H9 (cell line): ENCODE data around the gene SLC7A1. TPM values are rescaled to one million over a fixed set of nuclear protein-coding genes. Genes with fewer than 3 reads are reported as not detected.

Source experiments
- DNase-seq: peaks from one replicate; pipeline ENCODE4 v3.0.0-alpha.2; 2017
- H2AFZ ChIP-seq: one replicate; pipeline ENCODE4 v1.6.1; 2013; ENCODE audit warnings: mild to moderate bottlenecking, low read length, control low read depth, moderate library complexity
- H2AK5ac ChIP-seq: 2 replicates; pipeline ENCODE4 v1.6.1; 2013; ENCODE audit warnings: low read length, control low read depth, mixed read lengths; ENCODE audit not compliant: insufficient read length
- H2BK120ac ChIP-seq: one replicate; pipeline ENCODE4 v1.6.1; 2013; ENCODE audit warnings: low read depth, mild to moderate bottlenecking, low read length, control low read depth, inconsistent platforms; ENCODE audit not compliant: poor library complexity, severe bottlenecking
- H2BK12ac ChIP-seq: 2 replicates; pipeline ENCODE4 v1.6.1; 2013; ENCODE audit warnings: low read length, control low read depth, mixed read lengths, low read depth; ENCODE audit not compliant: insufficient read length
- H2BK15ac ChIP-seq: 2 replicates; pipeline ENCODE4 v1.6.1; 2013; ENCODE audit warnings: low read depth, low read length, control low read depth
- H2BK20ac ChIP-seq: one replicate; pipeline ENCODE4 v1.6.1; 2013; ENCODE audit warnings: low read depth, mild to moderate bottlenecking, low read length, control low read depth, inconsistent platforms; ENCODE audit not compliant: poor library complexity, severe bottlenecking
- H2BK5ac ChIP-seq: 2 replicates; pipeline ENCODE4 v1.6.1; 2013; ENCODE audit warnings: low read length, control low read depth, mixed read lengths; ENCODE audit not compliant: insufficient read length
- H3K14ac ChIP-seq: 2 replicates; pipeline ENCODE4 v1.6.1; 2013; ENCODE audit warnings: low read length, control low read depth; ENCODE audit not compliant: insufficient read depth
- H3K18ac ChIP-seq: 2 replicates; pipeline ENCODE4 v1.6.1; 2013; ENCODE audit warnings: low read depth, mild to moderate bottlenecking, mixed read lengths, low read length, control low read depth; ENCODE audit not compliant: insufficient read length
- H3K23ac ChIP-seq: 2 replicates; pipeline ENCODE4 v1.6.1; 2013; ENCODE audit warnings: low read length, control low read depth, mixed read lengths, low read depth; ENCODE audit not compliant: insufficient read length
- H3K23me2 ChIP-seq: 2 replicates; pipeline ENCODE4 v1.6.1; 2013; ENCODE audit warnings: low read depth, mild to moderate bottlenecking, mixed read lengths, low read length, control low read depth; ENCODE audit not compliant: insufficient read length, poor library complexity, severe bottlenecking
- H3K27ac ChIP-seq: 2 replicates; pipeline ENCODE4 v1.5.1; 2013; ENCODE audit warnings: low read length, control low read depth, mixed read lengths, low read depth; ENCODE audit not compliant: insufficient read length
- H3K27me3 ChIP-seq: 2 replicates; pipeline ENCODE4 v1.6.1; 2013; ENCODE audit warnings: low read length, control low read depth, inconsistent platforms; ENCODE audit not compliant: insufficient read depth
- H3K4ac ChIP-seq: 2 replicates; pipeline ENCODE4 v1.6.1; 2013; ENCODE audit warnings: low read depth, mild to moderate bottlenecking, control low read depth, inconsistent platforms, low read length, moderate library complexity
- H3K4me1 ChIP-seq: 2 replicates; pipeline ENCODE4 v1.6.1; 2013; ENCODE audit warnings: low read length, control low read depth, inconsistent platforms; ENCODE audit not compliant: insufficient read depth
- H3K4me2 ChIP-seq: 2 replicates; pipeline ENCODE4 v1.6.1; 2013; ENCODE audit warnings: low read length, control low read depth, mixed read lengths; ENCODE audit not compliant: insufficient read length, insufficient read depth
- H3K56ac ChIP-seq: 2 replicates; pipeline ENCODE4 v1.6.1; 2013; ENCODE audit warnings: low read depth, mild to moderate bottlenecking, mixed read lengths, low read length, control low read depth; ENCODE audit not compliant: insufficient read length
- H3K79me1 ChIP-seq: 2 replicates; pipeline ENCODE4 v1.6.1; 2013; ENCODE audit warnings: low read depth, mild to moderate bottlenecking, moderate library complexity, low read length, control low read depth, inconsistent platforms; ENCODE audit not compliant: insufficient read depth, poor library complexity, severe bottlenecking
- H3K79me2 ChIP-seq: 2 replicates; pipeline ENCODE4 v1.6.1; 2013; ENCODE audit warnings: low read length, control low read depth, inconsistent platforms; ENCODE audit not compliant: insufficient read depth
- H3K9ac ChIP-seq: 2 replicates; pipeline ENCODE4 v1.6.1; 2013; ENCODE audit warnings: low read length, control low read depth, mixed read lengths; ENCODE audit not compliant: insufficient read length; ENCODE audit errors: extremely low read depth
- H3K9me3 ChIP-seq: one replicate; pipeline ENCODE4 v1.6.1; 2013; ENCODE audit warnings: low read depth, low read length, inconsistent platforms; ENCODE audit not compliant: control insufficient read depth
- H3T11ph ChIP-seq: one replicate; pipeline ENCODE4 v1.6.1; 2013; ENCODE audit warnings: mild to moderate bottlenecking, low read length, control low read depth, inconsistent platforms
- H4K20me1 ChIP-seq: one replicate; pipeline ENCODE4 v1.6.1; 2013; ENCODE audit not compliant: control insufficient read depth, insufficient read length, insufficient read depth
- H4K5ac ChIP-seq: 2 replicates; pipeline ENCODE4 v1.6.1; 2013; ENCODE audit warnings: low read depth, mild to moderate bottlenecking, mixed read lengths, low read length, control low read depth; ENCODE audit not compliant: insufficient read length
- H4K8ac ChIP-seq: replicated peaks from 2 replicates; pipeline ENCODE4 v1.6.1; 2013; ENCODE audit warnings: low read length, control low read depth, mixed read lengths, low read depth; ENCODE audit not compliant: insufficient read length
- H4K91ac ChIP-seq: 2 replicates; pipeline ENCODE4 v1.6.1; 2013; ENCODE audit warnings: low read depth, mild to moderate bottlenecking, moderate library complexity, mixed read lengths, low read length, control low read depth; ENCODE audit not compliant: insufficient read length
- H3K27ac Mint-ChIP-seq, 3 experiments: 2 replicates in 2 of 3; 3 replicates in 1 of 3; pipeline ENCODE4 v1.8.0; 2020 to 2021; ENCODE audit warnings: mixed read lengths in 3 of 3, mild to moderate bottlenecking in 1 of 3, moderate library complexity in 1 of 3
- H3K27me3 Mint-ChIP-seq: 2 replicates; pipeline ENCODE4 v1.8.0; 2021; ENCODE audit warnings: low read depth, mild to moderate bottlenecking, moderate library complexity, mixed read lengths
- H3K36me3 Mint-ChIP-seq, 3 experiments: 2 replicates in 2 of 3; 3 replicates in 1 of 3; pipeline ENCODE4 v1.8.0; 2020 to 2021; ENCODE audit warnings: low read depth in 3 of 3, mixed read lengths in 3 of 3; ENCODE audit not compliant: insufficient read depth in 1 of 3
- H3K4me1 Mint-ChIP-seq, 2 experiments: 2 replicates each; pipeline ENCODE4 v1.8.0; 2020; ENCODE audit warnings: mixed read lengths in 2 of 2
- H3K4me3 Mint-ChIP-seq, 2 experiments: 2 replicates in 1 of 2; 3 replicates in 1 of 2; pipeline ENCODE4 v1.8.0; 2020 to 2021; ENCODE audit warnings: mild to moderate bottlenecking in 2 of 2, mixed read lengths in 2 of 2, moderate library complexity in 1 of 2
- H3K9me3 Mint-ChIP-seq, 2 experiments: 2 replicates in 1 of 2; 3 replicates in 1 of 2; pipeline ENCODE4 v1.8.0; 2020; ENCODE audit warnings: mild to moderate bottlenecking in 2 of 2, mixed read lengths in 2 of 2, moderate library complexity in 1 of 2
- WGBS: extraction: QIAGEN DNeasy Blood & Tissue Kit; methylation state at CpG from one replicate; pipeline ENCODE4 v1.1.7; 2013; ENCODE audit warnings: missing lambda C conversion rate, low lambda C conversion rate, mixed read lengths; ENCODE audit not compliant: insufficient read length; ENCODE audit errors: extremely low coverage; 5-methylcytosine and 5-hydroxymethylcytosine counted together
- total RNA-seq: library from RNA; stranded (reverse); gene quantifications from 2 replicates; pipeline ENCODE4 v1.2.1, GENCODE V29; 2021
- TF ChIP-seq, protein P1 (sequence below): fragments of 200-600 bp; sonication (generic); conservative IDR thresholded peaks from 3 replicates; pipeline ENCODE4 v1.8.0; 2021; ENCODE audit warnings: antibody characterized with exemption, mild to moderate bottlenecking

The SLC7A1 gene
- total RNA-seq, 1 experiment from 2014 or later: 109 TPM

DNA sequence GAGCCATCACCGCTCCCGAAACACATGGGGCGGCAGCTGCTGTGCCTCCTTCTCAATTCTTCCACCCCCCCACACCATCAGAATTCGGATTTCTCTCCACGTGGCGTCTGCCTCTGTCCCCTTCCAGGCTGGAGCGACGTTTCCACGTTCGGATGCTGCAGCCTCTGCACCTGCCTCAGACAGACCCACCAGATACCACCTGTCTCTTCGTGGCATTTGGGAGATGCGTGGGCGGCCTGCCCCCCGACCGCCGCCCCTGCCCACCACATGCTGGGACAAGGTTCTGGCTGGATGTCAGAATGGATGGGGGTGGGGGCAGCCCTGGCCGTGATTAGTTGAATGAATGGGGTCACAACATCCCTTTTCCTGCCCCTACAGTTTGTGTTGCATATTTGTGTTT, 90.0 kb downstream of the SLC7A1 start:
- no peak overlapping the region for H4K91ac ChIP-seq
- H3T11ph ChIP-seq: no peak overlapping the region
- no peak overlapping the region for H3K9ac ChIP-seq
- H4K8ac ChIP-seq: no peak overlapping the region
- no peak overlapping the region for H3K18ac ChIP-seq
- no peak overlapping the region for H3K23ac ChIP-seq
- H2BK120ac ChIP-seq: no peak overlapping the region
- H3K4me1 ChIP-seq: no peaks in the 10 kb centered on the region
- peaks cover 11% of the 10 kb centered on the region in 2 experiments; a peak in 3 of 4 replicates for H3K4me1 Mint-ChIP-seq
- no peak overlapping the region for H3K4ac ChIP-seq
- no peak overlapping the region for H2AK5ac ChIP-seq
- H3K27me3 ChIP-seq: no peaks in the 10 kb centered on the region
- H3K9me3 Mint-ChIP-seq: no peaks in the 10 kb centered on the region
- H2BK5ac ChIP-seq: no peak overlapping the region
- no peak overlapping the region for H2BK12ac ChIP-seq
- no peak overlapping the region for H3K56ac ChIP-seq
- H3K36me3 Mint-ChIP-seq: peaks cover 0 to 7% (median 0%) of the 10 kb centered on the region in 3 experiments; a peak in 4 of 7 replicates
- peaks cover 18% of the 10 kb centered on the region for H3K27me3 Mint-ChIP-seq
- no peaks in the 10 kb centered on the region for H4K20me1 ChIP-seq
- TF ChIP-seq, protein P1, sequence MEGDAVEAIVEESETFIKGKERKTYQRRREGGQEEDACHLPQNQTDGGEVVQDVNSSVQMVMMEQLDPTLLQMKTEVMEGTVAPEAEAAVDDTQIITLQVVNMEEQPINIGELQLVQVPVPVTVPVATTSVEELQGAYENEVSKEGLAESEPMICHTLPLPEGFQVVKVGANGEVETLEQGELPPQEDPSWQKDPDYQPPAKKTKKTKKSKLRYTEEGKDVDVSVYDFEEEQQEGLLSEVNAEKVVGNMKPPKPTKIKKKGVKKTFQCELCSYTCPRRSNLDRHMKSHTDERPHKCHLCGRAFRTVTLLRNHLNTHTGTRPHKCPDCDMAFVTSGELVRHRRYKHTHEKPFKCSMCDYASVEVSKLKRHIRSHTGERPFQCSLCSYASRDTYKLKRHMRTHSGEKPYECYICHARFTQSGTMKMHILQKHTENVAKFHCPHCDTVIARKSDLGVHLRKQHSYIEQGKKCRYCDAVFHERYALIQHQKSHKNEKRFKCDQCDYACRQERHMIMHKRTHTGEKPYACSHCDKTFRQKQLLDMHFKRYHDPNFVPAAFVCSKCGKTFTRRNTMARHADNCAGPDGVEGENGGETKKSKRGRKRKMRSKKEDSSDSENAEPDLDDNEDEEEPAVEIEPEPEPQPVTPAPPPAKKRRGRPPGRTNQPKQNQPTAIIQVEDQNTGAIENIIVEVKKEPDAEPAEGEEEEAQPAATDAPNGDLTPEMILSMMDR: no peak
- H3K79me1 ChIP-seq: no peaks in the 10 kb centered on the region
- no peak overlapping the region for H2BK20ac ChIP-seq
- H3K9me3 ChIP-seq: no peaks in the 10 kb centered on the region
- H2AFZ ChIP-seq: no peak overlapping the region
- no peaks in the 10 kb centered on the region for H3K79me2 ChIP-seq
- no peak overlapping the region for H3K4me3 Mint-ChIP-seq
- no CpG with 5 or more reads among the region's 17 CpGs for WGBS
- no peak for DNase-seq
- H3K14ac ChIP-seq: no peak overlapping the region
- H2BK15ac ChIP-seq: no peak overlapping the region
- no peak overlapping the region for H3K4me2 ChIP-seq
- H4K5ac ChIP-seq: no peak overlapping the region
- no peak overlapping the region for H3K27ac ChIP-seq
- H3K23me2 ChIP-seq: no peaks in the 10 kb centered on the region
- peak overlapping the region in 1 of 3 experiments; percentile 82; a peak in 1 of 7 replicates for H3K27ac Mint-ChIP-seq
